K562 (cell line): ENCODE results near the gene ZC3H10. TPM values are rescaled to one million over a fixed set of nuclear protein-coding genes. Genes with fewer than 3 reads are reported as not detected.

Experiments used
- ATAC-seq: fragments of 200-7000 bp; cut with Tn5 transposase; 3 replicates; pipeline ENCODE4 v1.9.1; 2020; ENCODE audit warnings: moderate library complexity
- BruUV-seq: library from RNA; stranded (reverse); fragments of 400-500 nt; replicated peaks from 2 replicates; lab custom pipeline; 2021; lab: Mats Ljungman, UMichigan
- CTCF ChIA-PET: fragments of 300-600 bp; formaldehyde crosslinking; extraction: SDS; loops from one replicate; lab custom pipeline; 2021; ENCODE audit warnings: low intra/inter-chr PET ratio; lab: Yijun Ruan, JAX
- POLR2A ChIA-PET: fragments of 300-600, 350-650 bp; sonication (Branson Sonifier 250); formaldehyde crosslinking; extraction: SDS; loops from one replicate; lab custom pipeline; 2021; ENCODE audit warnings: antibody characterized with exemption, inconsistent platforms; lab: Yijun Ruan, JAX
- DNase-seq, 4 experiments: peaks; one replicate each; pipeline versions ENCODE4 v3.0.0 to v3.0.0-alpha.2; 2011 to 2018; ENCODE audit warnings: low spot score in 3 of 4, mixed read lengths in 3 of 4; ENCODE audit errors: extremely low read depth in 1 of 4
- FAIRE-seq: peaks from 2 replicates; lab custom pipeline; 2011; peaks lifted over from hg19 to GRCh38; lab: Jason Lieb, UNC
- H2AFZ ChIP-seq: 2 replicates; pipeline ENCODE4 v1.6.0; 2011; ENCODE audit warnings: low read depth, low read length, control low read depth, inconsistent platforms
- H3K27ac ChIP-seq: fragments of 200-600 bp; 3 replicates; pipeline ENCODE4 v1.8.0; 2011; ENCODE audit warnings: low read depth, mild to moderate bottlenecking, control low read depth, inconsistent platforms, low read length, moderate library complexity, mixed read lengths; ENCODE audit errors: extremely low read depth
- H3K27me3 ChIP-seq, 2 experiments: fragments of 300-600 bp in 1 of 2; 2 replicates in 1 of 2; 3 replicates in 1 of 2; pipeline versions ENCODE4 v1.6.0 to v1.8.0; 2011; ENCODE audit warnings: inconsistent platforms in 2 of 2, low read length in 2 of 2, mild to moderate bottlenecking in 1 of 2, mixed read lengths in 1 of 2, moderate library complexity in 1 of 2; ENCODE audit not compliant: control insufficient read depth in 2 of 2, insufficient read depth in 2 of 2
- H3K36me3 ChIP-seq: fragments of 300-600 bp; 3 replicates; pipeline ENCODE4 v1.8.0; 2011; ENCODE audit warnings: mild to moderate bottlenecking, low read length, inconsistent platforms; ENCODE audit not compliant: control insufficient read depth, insufficient read depth
- H3K4me1 ChIP-seq, 2 experiments: fragments of 200-600 bp in 1 of 2; replicated peaks in 1 of 2; 2 replicates in 1 of 2; 3 replicates in 1 of 2; pipeline versions ENCODE4 v1.5.1 to v1.8.0; 2011; ENCODE audit warnings: inconsistent platforms in 2 of 2, low read length in 2 of 2, mild to moderate bottlenecking in 1 of 2, mixed read lengths in 1 of 2, moderate library complexity in 1 of 2; ENCODE audit not compliant: control insufficient read depth in 2 of 2, insufficient read depth in 2 of 2
- H3K4me2 ChIP-seq: 2 replicates; pipeline ENCODE4 v1.6.1; 2011; ENCODE audit warnings: low read length, control low read depth, inconsistent platforms, mixed read lengths; ENCODE audit not compliant: insufficient read depth
- H3K4me3 ChIP-seq: fragments of 200-600 bp; sonication (generic), shearing (Covaris generic); 2 replicates; pipeline ENCODE4 v1.5.1; 2016; ENCODE audit warnings: control low read depth, inconsistent platforms
- H3K79me2 ChIP-seq: fragments of 200-600 bp; 3 replicates; pipeline ENCODE4 v1.8.0; 2011; ENCODE audit warnings: low read length, inconsistent platforms; ENCODE audit not compliant: control insufficient read depth, insufficient read depth
- H3K9ac ChIP-seq, 2 experiments: 2 replicates each; pipeline versions ENCODE4 v1.6.0 to v1.6.1; 2011; ENCODE audit warnings: low read depth in 2 of 2, low read length in 2 of 2, control low read depth in 1 of 2, inconsistent platforms in 1 of 2, mild to moderate bottlenecking in 1 of 2, mixed read lengths in 1 of 2; ENCODE audit not compliant: insufficient read depth in 1 of 2
- H3K9me1 ChIP-seq: one replicate; pipeline ENCODE4 v1.6.0; 2011; ENCODE audit warnings: inconsistent platforms, mild to moderate bottlenecking, low read length, moderate library complexity; ENCODE audit not compliant: control insufficient read depth, insufficient read depth
- H3K9me3 ChIP-seq: replicated peaks from 2 replicates; pipeline ENCODE4 v1.5.1; 2011; ENCODE audit warnings: low read depth, low read length, inconsistent platforms; ENCODE audit not compliant: control insufficient read depth, insufficient read depth
- H4K20me1 ChIP-seq: replicated peaks from 2 replicates; pipeline ENCODE4 v1.6.1; 2011; ENCODE audit warnings: low read length, inconsistent platforms, mixed read lengths; ENCODE audit not compliant: control insufficient read depth, insufficient read depth
- CHD4 ChIP-seq: fragments of 200-600 bp; sonication (generic); IDR thresholded peaks from 3 replicates; pipeline ENCODE4 v1.6.1; 2012; ENCODE audit warnings: low read depth, mild to moderate bottlenecking, mixed read lengths, low read length, inconsistent platforms; ENCODE audit not compliant: insufficient read depth, insufficient replicate concordance, poor library complexity, severe bottlenecking
- E4F1 ChIP-seq: fragments of 250-450 bp; sonication (Bioruptor Pico); IDR thresholded peaks from 2 replicates; pipeline ENCODE4 v1.5.0; 2021; ENCODE audit warnings: mild to moderate bottlenecking, borderline replicate concordance
- EZH2 ChIP-seq: IDR thresholded peaks from 2 replicates; pipeline ENCODE4 v1.6.1; 2012; ENCODE audit warnings: low read depth, mild to moderate bottlenecking, inconsistent platforms, low read length, borderline replicate concordance
- GABPB2 ChIP-seq: fragments of 250-450 bp; sonication (Bioruptor Pico); conservative IDR thresholded peaks from 2 replicates; pipeline ENCODE4 v1.5.1; 2021; ENCODE audit warnings: mild to moderate bottlenecking
- JUND ChIP-seq, 2 experiments: IDR thresholded peaks; 2 replicates in 1 of 2; 3 replicates in 1 of 2; pipeline ENCODE4 v1.6.1; 2011; ENCODE audit warnings: borderline replicate concordance in 2 of 2, low read depth in 2 of 2, low read length in 2 of 2, improper control_type of control experiment in 1 of 2, missing biosample characterization in 1 of 2, missing genetic modification characterization in 1 of 2, missing genetic modification reagents in 1 of 2
- KLF1 ChIP-seq: fragments of 450-650 bp; IDR thresholded peaks from 2 replicates; pipeline ENCODE4 v1.6.1; 2016; ENCODE audit warnings: missing genetic modification characterization, missing compliant biosample characterization
- MLX ChIP-seq, 2 experiments: fragments of 450-650 bp in 1 of 2; sonication (generic) in 1 of 2; formaldehyde crosslinking; conservative IDR thresholded peaks; 2 replicates each; pipeline versions ENCODE4 v1.4.0 to v1.8.1; 2020 to 2022; ENCODE audit warnings: mild to moderate bottlenecking in 1 of 2, missing genetic modification reagents in 1 of 2
- MNT ChIP-seq, 2 experiments: fragments of 450-650 bp; conservative IDR thresholded peaks; 2 replicates each; pipeline ENCODE4 v1.6.1; 2017; ENCODE audit warnings: mild to moderate bottlenecking in 2 of 2, moderate library complexity in 2 of 2
- PREB ChIP-seq: sonication (generic); formaldehyde crosslinking; IDR thresholded peaks from 2 replicates; pipeline ENCODE4 v1.8.1; 2023; ENCODE audit warnings: mild to moderate bottlenecking, missing genetic modification reagents
- TRIM25 ChIP-seq: fragments of 450-650 bp; IDR thresholded peaks from 2 replicates; pipeline ENCODE4 v1.7.0; 2016; ENCODE audit warnings: borderline replicate concordance
- ZC3H4 ChIP-seq: sonication (generic); formaldehyde crosslinking; IDR thresholded peaks from 2 replicates; pipeline ENCODE4 v1.9.0; 2021; ENCODE audit warnings: missing genetic modification reagents, borderline replicate concordance
- ZNF316 ChIP-seq: fragments of 450-650 bp; IDR thresholded peaks from 2 replicates; pipeline ENCODE4 v1.6.1; 2016
- ZNF551 ChIP-seq: fragments of 250-450 bp; sonication (Bioruptor Pico); IDR thresholded peaks from 2 replicates; pipeline ENCODE4 v1.5.0; 2021; ENCODE audit warnings: mild to moderate bottlenecking, moderate library complexity
- WGBS: fragments of 100-300 bp; shearing (Covaris generic); methylation state at CpG from one replicate; pipeline ENCODE4 v1.1.6; 2016; ENCODE audit warnings: low coverage, mixed read lengths; ENCODE audit not compliant: insufficient coverage; ENCODE audit errors: missing lambda C conversion rate; 5-methylcytosine and 5-hydroxymethylcytosine counted together
- in situ Hi-C: fragments of 300-500 bp; cut with MboI; formaldehyde crosslinking; loops from 4 replicates; pipeline ENCODE4 v1.15.0; 2018; ENCODE audit warnings: inconsistent platforms, mixed read lengths
- intact Hi-C: fragments of 100-400 bp; cut with micrococcal nuclease; formaldehyde crosslinking; loops from 2 replicates; pipeline ENCODE4 v1.14.2; 2022
- polyA plus RNA-seq, 8 experiments: library from polyadenylated mRNA; depleted of rRNA in 4 of 8; stranded (reverse) in 5 of 8; unstranded in 3 of 8; fragments of >200 nt; fragmentation: Nextera tagmentation in 2 of 8; fragmentation: Illumina TruSeq in 1 of 8; extraction: Ambion mirVana in 2 of 8; extraction: Trizol in 1 of 8; gene quantifications; 2 replicates each; pipeline versions ENCODE4 v1.2.1 to v1.2.3, GENCODE V29; 2011 to 2014; ENCODE audit warnings: inconsistent platforms in 1 of 8, missing spikeins in 1 of 8
- total RNA-seq, 7 experiments: library from RNA; depleted of rRNA in 6 of 7; stranded (reverse); fragments of >200 nt in 6 of 7; fragmentation: Illumina TruSeq in 2 of 7; extraction: Trizol in 2 of 7; gene quantifications; 2 replicates each; pipeline versions ENCODE4 v1.2.1 to v1.2.3, GENCODE V29; 2011 to 2021; ENCODE audit warnings: low replicate concordance in 1 of 7

The ZC3H10 gene
- total and polyA plus RNA-seq, 9 of the 15 experiments (the other 6 are each of a cell fraction or from before 2014, with no cell fraction given) = 0.31 to 4.1 (median 1.6) TPM

GRCh38 chr12:56102683-56103065 is 15.4 kb upstream of the ZC3H10 start:
- Histone ChIP-seq H3K4me3 (no peak overlapping the region), H3K27ac (no peak overlapping the region), H3K4me1 (peaks cover 11 to 25% of the 10 kb centered on the region in 2 experiments), H4K20me1 (peaks cover 10% of the 10 kb centered on the region), H3K4me2 (no peak overlapping the region), H2AFZ (no peak overlapping the region), H3K36me3 (peaks cover 25% of the 10 kb centered on the region), H3K27me3 (no peaks in the 10 kb centered on the region), H3K79me2 (peaks cover 37% of the 10 kb centered on the region), H3K9me1 (no peaks in the 10 kb centered on the region), H3K9me3 (0 out of 2 replicates have a peak, but pooled peaks cover 2% of the 10 kb centered on the region), H3K9ac (no peak overlapping the region; a peak in 1 of 4 replicates)
- DNase-seq (no peak), FAIRE-seq (peak; percentile 48), ATAC-seq (no peak)
- WGBS = 0% methylated on average over 1 of the region's 1 CpG
- intact Hi-C loops = no loop called here
- BruUV-seq = no TSS peak
- ChIA-PET CTCF (no interaction called here), POLR2A (interaction anchor here (0.9 to 7.8 kb wide), 3 partner anchors 14 to 58 kb away, joined by 3 to 125 read pairs (median 5); partner anchors contain the start of genes ERBB3, RPL41 and ZC3H10)
- in situ Hi-C loops = no loop called here
- TF ChIP-seq GABPB2 (no peak), MLX (CRISPR knock-in tag; conservative IDR thresholded peaks at IDR 0.05) (no peak), ZC3H4 (CRISPR knock-in tag) (no peak), EZH2 (no peak), MNT (conservative IDR thresholded peaks at IDR 0.05) (no peak), CHD4 (no peak), KLF1 (tag) (no peak), ZNF316 (no peak), JUND (IDR thresholded peaks at IDR 0.05; ENCODE audit: borderline replicate concordance, low read depth, low read length) (no peak), JUND (tag; IDR thresholded peaks at IDR 0.05; ENCODE audit: borderline replicate concordance, low read depth, low read length) (no peak), PREB (CRISPR knock-in tag) (no peak), ZNF551 (no peak), TRIM25 (no peak), E4F1 (CRISPR knock-in tag) (no peak)
